ENCODE results near the gene TRAPPC5. TPM values are rescaled to one million over a fixed set of nuclear protein-coding genes. Genes with fewer than 3 reads are reported as not detected.

The TRAPPC5 gene
- total and polyA plus RNA-seq, 2 experiments from 2014 or later, result 95.9 to 120 TPM

DNA sequence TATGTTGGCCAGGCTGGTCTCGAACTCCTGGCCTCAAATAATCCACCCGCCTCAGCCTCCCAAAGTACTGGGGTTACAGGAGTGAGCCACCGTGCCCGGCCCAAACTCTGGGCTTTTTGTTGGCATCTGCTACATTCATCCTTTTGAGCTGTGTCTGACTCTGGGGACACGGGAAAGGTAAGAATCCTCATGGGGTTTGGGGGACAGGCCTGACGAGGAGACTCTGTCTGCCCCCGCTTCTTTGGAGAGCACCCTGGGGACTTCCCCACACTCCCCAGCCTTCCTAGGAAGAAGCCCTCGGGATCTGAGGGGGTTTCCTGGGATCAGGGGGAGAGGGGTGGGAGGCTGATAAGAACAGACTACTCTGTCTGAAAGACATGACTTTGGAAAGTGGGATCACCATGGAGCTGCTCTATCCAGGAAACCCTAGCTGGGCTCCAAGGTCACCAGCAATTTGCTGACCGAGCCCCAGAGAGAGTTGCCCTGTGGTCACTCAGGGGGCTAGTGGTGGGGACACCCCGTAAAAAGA, 29.4 kb downstream of the TRAPPC5 start:
- Histone ChIP-seq H3K4me1 (ENCODE audit: low read depth) (no peaks in the 10 kb centered on the region), H3K36me3 (no peaks in the 10 kb centered on the region), H3K4me3 (no peak overlapping the region), H3K9me3 (ENCODE audit: low read depth) (no peaks in the 10 kb centered on the region), H3K27me3 (no peaks in the 10 kb centered on the region), H3K27ac (no peak overlapping the region)
- TF ChIP-seq, protein P1, sequence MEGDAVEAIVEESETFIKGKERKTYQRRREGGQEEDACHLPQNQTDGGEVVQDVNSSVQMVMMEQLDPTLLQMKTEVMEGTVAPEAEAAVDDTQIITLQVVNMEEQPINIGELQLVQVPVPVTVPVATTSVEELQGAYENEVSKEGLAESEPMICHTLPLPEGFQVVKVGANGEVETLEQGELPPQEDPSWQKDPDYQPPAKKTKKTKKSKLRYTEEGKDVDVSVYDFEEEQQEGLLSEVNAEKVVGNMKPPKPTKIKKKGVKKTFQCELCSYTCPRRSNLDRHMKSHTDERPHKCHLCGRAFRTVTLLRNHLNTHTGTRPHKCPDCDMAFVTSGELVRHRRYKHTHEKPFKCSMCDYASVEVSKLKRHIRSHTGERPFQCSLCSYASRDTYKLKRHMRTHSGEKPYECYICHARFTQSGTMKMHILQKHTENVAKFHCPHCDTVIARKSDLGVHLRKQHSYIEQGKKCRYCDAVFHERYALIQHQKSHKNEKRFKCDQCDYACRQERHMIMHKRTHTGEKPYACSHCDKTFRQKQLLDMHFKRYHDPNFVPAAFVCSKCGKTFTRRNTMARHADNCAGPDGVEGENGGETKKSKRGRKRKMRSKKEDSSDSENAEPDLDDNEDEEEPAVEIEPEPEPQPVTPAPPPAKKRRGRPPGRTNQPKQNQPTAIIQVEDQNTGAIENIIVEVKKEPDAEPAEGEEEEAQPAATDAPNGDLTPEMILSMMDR (IDR thresholded peaks at IDR 0.05; ENCODE audit: low read depth, low read length), result no peak
- DNase-seq (ENCODE audit: low read depth in 1 of 2, low spot score in 1 of 2), result no peak

DNA sequence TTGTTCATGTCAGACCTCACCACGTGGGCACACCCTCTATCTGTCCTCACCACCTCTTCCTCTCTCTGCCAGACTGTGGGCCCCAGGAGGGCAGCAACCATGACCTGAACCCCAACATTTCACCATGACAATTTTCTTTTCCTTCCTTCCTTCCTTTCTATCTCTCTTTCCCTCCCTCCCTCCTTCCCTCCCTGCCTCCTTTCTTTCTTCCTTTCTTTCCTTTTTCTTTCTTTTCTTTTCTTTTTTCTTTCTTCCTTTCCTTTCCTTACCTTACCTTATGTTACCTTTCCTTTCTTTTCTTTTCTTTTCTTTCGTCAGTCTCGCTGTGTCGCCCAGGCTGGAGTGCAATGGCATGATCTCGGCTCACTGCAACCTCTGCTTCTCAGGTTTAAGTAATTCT, 30.0 kb downstream of the TRAPPC5 start:
- no peak for DNase-seq (ENCODE audit: low read depth in 1 of 2, low spot score in 1 of 2)
- no peak overlapping the region for H3K4me3 ChIP-seq
- no peaks in the 10 kb centered on the region for H3K36me3 ChIP-seq
- H3K27ac ChIP-seq, result no peak overlapping the region
- no peaks in the 10 kb centered on the region for H3K9me3 ChIP-seq (ENCODE audit: low read depth)
- no peaks in the 10 kb centered on the region for H3K4me1 ChIP-seq (ENCODE audit: low read depth)
- TF ChIP-seq, protein P1 (IDR thresholded peaks at IDR 0.05; ENCODE audit: low read depth, low read length), result no peak
- H3K27me3 ChIP-seq, result no peaks in the 10 kb centered on the region

DNA sequence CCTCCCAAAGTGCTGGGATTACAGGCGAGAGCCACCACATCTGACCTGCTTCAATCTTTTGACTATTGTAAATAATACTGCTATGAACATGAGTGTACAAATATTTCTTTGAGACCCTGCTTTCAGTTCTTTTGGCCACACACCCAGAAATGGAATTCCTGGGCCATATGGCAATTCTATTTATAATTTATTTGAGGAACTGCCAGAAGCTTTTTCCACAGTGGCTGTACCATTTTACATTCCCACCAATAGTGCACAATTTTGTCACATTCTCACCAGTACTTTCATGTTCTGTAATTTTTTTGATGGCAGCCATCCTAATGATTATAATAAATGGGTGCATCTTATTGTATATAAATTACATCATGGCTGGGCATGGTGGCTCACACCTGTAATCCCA, 35.0 kb downstream of the TRAPPC5 start:
- no peak overlapping the region for H3K4me3 ChIP-seq
- TF ChIP-seq, protein P1 (IDR thresholded peaks at IDR 0.05; ENCODE audit: low read depth, low read length), result no peak
- no peak overlapping the region for H3K27ac ChIP-seq
- H3K27me3 ChIP-seq, result peaks cover 2% of the 10 kb centered on the region
- no peak for DNase-seq (ENCODE audit: low read depth in 1 of 2, low spot score in 1 of 2)
- no peaks in the 10 kb centered on the region for H3K36me3 ChIP-seq
- H3K4me1 ChIP-seq (ENCODE audit: low read depth), result no peaks in the 10 kb centered on the region
- no peaks in the 10 kb centered on the region for H3K9me3 ChIP-seq (ENCODE audit: low read depth)

DNA sequence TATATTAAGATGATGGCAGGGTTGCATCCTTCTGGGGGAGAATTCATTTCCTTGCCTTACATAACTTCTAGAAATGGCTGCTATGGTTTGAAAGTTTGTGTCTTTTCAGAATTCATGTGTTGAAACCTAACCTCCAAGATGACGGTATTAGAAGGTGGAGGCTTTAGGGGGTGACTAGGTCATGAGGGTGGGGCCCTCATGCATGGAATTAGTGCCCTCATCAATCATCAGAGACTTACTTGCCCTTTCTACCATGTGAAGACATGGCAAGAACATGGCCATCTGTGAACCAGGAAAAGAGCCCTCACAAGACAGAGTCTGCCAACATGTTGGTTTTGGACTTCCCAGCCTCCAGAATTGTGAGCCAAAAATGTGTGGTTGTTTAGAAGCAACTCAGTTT, 36.1 kb downstream of the TRAPPC5 start:
- no peaks in the 10 kb centered on the region for H3K9me3 ChIP-seq (ENCODE audit: low read depth)
- H3K27me3 ChIP-seq, result peaks cover 2% of the 10 kb centered on the region
- no peaks in the 10 kb centered on the region for H3K4me1 ChIP-seq (ENCODE audit: low read depth)
- no peak overlapping the region for H3K4me3 ChIP-seq
- H3K36me3 ChIP-seq, result no peaks in the 10 kb centered on the region
- TF ChIP-seq, protein P1 (IDR thresholded peaks at IDR 0.05; ENCODE audit: low read depth, low read length), result no peak
- DNase-seq (ENCODE audit: low read depth in 1 of 2, low spot score in 1 of 2), result no peak
- no peak overlapping the region for H3K27ac ChIP-seq

DNA sequence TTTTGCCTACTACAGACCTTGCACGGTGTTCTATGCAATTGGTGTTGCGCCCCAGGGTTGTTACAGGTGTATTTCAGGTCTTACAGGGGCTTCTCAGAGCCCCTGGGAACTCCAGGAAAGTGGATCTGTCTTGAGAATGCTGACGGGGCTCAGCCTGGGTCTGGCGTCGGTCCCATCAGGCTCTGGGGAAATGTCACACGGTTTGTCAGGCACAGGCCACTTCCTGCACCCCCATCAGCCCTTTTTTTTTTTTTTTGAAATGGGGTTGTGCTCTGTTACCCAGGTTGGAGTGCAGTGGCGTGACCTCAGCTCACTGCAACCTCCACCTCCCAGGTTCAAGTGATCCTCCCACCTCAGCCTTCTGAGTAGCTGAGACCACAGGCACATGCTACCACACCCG, 38.0 kb downstream of the TRAPPC5 start:
- no peaks in the 10 kb centered on the region for H3K9me3 ChIP-seq (ENCODE audit: low read depth)
- no peaks in the 10 kb centered on the region for H3K36me3 ChIP-seq
- DNase-seq (ENCODE audit: low read depth in 1 of 2, low spot score in 1 of 2), result no peak
- H3K27ac ChIP-seq, result no peak overlapping the region
- peaks cover 5% of the 10 kb centered on the region for H3K27me3 ChIP-seq
- no peak overlapping the region for H3K4me3 ChIP-seq
- TF ChIP-seq, protein P1 (IDR thresholded peaks at IDR 0.05; ENCODE audit: low read depth, low read length), result no peak
- H3K4me1 ChIP-seq (ENCODE audit: low read depth), result no peaks in the 10 kb centered on the region

DNA sequence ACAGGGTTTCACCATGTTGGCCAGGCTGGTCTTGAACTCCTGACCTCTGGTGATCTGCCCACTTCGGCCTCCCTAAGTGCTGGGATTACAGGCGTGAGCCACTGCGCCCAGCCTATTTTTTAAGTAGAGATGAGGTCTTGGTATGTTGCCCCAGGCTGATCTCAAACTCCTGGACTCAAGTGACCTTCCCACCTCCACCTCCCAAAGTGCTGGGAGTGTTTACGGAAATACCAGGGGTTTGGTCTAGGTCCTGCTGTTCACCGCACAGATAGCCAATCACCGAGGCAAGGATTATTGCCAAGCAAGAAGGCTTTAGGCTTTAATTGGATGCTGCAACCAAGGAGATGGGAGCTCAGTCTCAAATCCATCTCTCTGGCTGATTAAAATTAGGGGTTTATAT, 39.7 kb downstream of the TRAPPC5 start:
- TF ChIP-seq, protein P1 (IDR thresholded peaks at IDR 0.05; ENCODE audit: low read depth, low read length), result no peak
- Histone ChIP-seq H3K4me3 (no peak overlapping the region), H3K36me3 (no peaks in the 10 kb centered on the region), H3K9me3 (ENCODE audit: low read depth) (no peaks in the 10 kb centered on the region), H3K27me3 (peaks cover 8% of the 10 kb centered on the region), H3K4me1 (ENCODE audit: low read depth) (no peaks in the 10 kb centered on the region), H3K27ac (no peak overlapping the region)
- DNase-seq (ENCODE audit: low read depth in 1 of 2, low spot score in 1 of 2), result no peak

Data from cardiac muscle cell (in vitro differentiated cells and primary cell).